Endometrial microvascular endothelial cells (primary cell): ENCODE results near the gene MRPS2. TPM values are rescaled to one million over a fixed set of nuclear protein-coding genes. Genes with fewer than 3 reads are reported as not detected.

Experiments used
- in situ Hi-C: cut with HindIII; loops from 2 replicates; pipeline ENCODE4 v1.10.0; 2017; ENCODE audit warnings: low sequenced_read_pairs, low pct_unique_long_range_greater_than_20kb; ENCODE audit errors: inconsistent ontology term
- total RNA-seq: library from RNA; depleted of rRNA; stranded (reverse); fragments of >200 nt; gene quantifications from one replicate; pipeline ENCODE4 v1.2.3, GENCODE V29; 2015; ENCODE audit errors: inconsistent ontology term

The MRPS2 gene
- total RNA-seq, 1 donor from 2014 or later = 55.9 TPM

DNA sequence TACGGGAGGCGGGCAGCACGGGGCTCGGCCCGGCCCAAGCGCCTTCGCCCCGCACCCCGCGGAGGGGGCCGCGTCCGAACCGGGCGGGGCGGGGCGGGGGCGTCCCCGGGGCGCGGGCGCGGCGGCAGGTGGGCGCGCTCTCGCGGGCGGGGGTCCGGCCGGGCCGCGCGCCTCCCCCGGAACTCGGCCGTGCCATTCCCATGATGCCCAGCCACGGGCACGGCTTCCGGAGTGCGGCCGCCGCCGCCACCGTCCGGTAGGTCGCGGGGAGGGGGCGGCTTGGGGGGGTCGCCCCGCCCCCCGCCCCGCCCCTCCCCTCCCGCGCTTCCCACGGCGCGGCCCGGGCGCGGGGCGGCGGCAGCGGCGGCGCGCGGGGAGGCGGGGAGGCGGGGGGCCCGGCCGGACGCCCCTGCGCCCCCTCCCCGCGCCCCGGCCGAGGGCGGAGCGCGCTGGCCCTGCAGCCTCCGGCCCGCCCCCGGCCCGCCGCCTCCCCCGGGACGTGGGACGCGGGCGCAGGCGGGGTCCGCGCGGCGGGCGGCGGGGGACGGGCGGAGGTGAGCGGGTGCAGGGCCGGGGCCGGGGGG lies 20.9 kb upstream of the MRPS2 start, which contains the start of gene PPP1R26:
TSS of gene PPP1R26 (plus strand) at position 314 of the 584 bp plus-strand sequence. CDS start 4,729 bp downstream, outside the sequence.
- in situ Hi-C loops = no loop called here

GRCh38 chr9:135480071-135480939 lies 20.2 kb upstream of the MRPS2 start:
- in situ Hi-C loops = no loop called here

- in situ Hi-C loops = no loop called here
Observed at GRCh38 chr9:135480940-135481310, 19.6 kb upstream of the MRPS2 start.

- in situ Hi-C loops = no loop called here
Observed at GRCh38 chr9:135482015-135482754, 18.3 kb upstream of the MRPS2 start.

DNA sequence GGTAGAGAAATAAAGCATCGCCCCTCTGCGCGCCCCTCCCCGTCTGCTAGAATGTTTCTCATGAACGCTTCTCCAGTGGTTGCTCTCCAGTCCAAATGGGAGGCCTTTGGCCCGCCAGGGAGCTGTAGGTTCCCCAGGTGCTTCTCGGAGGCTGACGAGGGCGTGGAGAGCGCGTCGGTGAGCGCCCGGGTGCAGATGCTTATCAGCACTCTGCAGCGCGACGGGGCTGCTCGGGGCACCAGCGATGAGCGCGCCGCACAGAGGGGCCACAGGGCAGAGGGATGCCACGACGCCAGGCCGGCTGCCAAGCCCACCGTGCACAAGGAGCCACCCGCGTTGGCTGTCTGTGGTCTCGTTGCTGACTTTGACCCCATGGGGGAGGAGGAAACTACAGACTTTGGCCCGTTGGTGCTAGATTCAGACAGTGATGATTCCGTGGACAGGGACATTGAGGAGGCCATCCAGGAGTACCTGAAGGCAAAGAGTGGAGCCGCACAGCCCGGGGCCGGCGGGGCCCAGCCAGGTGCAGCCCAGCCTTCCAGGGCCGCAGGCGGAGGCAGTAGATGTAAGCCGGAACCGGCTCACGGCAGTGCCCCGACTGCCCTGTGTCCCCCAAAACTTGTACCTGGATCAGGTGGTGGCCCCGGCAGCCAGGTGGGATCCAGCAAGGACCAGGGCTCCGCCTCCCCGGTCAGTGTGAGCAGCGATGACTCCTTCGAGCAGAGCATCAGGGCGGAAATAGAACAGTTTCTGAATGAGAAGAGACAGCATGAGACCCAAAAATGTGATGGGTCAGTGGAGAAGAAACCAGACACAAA lies 15.8 kb upstream of the MRPS2 start:
- in situ Hi-C loops = no loop called here

- in situ Hi-C loops = no loop called here
Observed at GRCh38 chr9:135485385-135485784, 15.1 kb upstream of the MRPS2 start.

DNA sequence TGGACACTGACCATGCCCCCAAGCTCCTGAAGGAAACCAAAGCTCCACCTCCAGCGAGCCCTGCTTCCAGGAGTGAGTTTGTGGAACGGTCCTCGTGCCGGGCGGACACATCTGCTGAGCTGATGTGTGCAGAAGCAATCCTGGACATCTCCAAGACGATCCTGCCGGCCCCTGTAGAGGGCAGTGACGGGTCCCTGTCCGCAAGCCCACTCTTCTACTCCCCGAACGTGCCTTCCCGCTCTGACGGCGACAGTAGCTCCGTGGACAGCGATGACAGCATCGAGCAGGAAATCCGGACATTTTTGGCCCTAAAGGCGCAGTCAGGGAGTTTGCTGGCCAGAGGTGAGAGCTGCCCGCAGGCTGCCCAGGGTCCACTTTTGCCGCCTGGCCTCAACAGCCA lies 14.7 kb upstream of the MRPS2 start:
- in situ Hi-C loops = no loop called here

DNA sequence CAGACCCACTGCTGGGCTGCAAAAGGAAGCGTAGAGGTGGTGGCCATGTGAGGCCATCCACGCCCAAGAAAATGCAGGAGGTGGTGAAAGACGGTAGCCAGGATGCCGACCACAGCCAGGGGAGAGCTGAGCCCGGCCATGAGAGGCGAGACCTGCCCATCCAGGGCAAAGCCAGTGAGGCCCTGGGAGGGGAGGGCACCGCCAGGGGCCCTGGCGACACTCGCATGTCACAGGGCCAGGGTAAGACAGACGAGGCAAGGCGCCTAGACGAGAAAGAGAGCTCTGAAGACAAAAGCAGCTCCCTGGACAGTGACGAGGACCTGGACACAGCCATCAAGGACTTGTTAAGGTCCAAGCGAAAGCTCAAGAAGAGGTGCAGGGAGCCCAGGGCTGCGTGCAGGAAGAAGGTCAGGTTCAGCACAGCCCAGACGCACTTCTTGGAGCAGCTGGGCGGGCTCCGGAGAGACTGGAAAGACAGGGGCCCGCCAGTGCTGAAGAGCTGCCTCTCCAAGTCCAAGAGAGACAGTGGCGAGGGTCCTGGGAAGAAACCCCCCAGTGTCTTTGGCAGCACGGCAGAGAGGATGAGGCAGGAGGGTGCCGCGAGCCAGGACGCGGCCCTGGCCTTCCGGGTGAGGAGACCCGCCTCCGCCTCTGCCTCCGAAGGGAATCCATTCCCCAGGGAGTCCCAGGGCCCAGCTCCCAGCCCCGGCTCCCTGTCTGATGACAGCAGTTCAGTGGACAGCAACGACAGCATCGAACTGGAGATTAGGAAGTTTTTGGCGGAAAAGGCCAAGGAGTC lies 14.0 kb upstream of the MRPS2 start:
- in situ Hi-C loops = no loop called here

GRCh38 chr9:135487281-135488012 lies 13.0 kb upstream of the MRPS2 start:
- in situ Hi-C loops = no loop called here

DNA sequence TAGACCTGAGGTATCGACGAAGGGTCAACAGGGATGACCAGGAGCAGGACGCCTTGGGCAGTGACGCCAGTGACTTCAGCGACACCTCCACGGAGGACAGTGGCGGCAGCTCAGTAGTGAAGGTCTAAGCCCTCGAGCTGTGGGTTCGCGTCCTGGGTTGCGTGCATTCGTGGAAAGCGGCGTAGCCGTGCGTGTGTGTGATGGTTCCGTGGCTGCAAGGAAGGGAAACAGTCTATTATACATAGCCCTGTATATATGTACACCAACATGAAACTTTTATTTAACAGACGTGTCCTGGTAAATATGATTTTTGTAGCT lies 12.5 kb upstream of the MRPS2 start:
- in situ Hi-C loops = no loop called here

GRCh38 chr9:135488527-135488926 lies 12.0 kb upstream of the MRPS2 start:
- in situ Hi-C loops = no loop called here

- in situ Hi-C loops = no loop called here
Observed at GRCh38 chr9:135489188-135489906, 11.1 kb upstream of the MRPS2 start.

GRCh38 chr9:135490166-135490870 lies 10.2 kb upstream of the MRPS2 start:
- in situ Hi-C loops = no loop called here

- in situ Hi-C loops = no loop called here
Observed at GRCh38 chr9:135490980-135491464, 9.5 kb upstream of the MRPS2 start.

- in situ Hi-C loops = no loop called here
Observed at GRCh38 chr9:135491764-135492163, 8.7 kb upstream of the MRPS2 start.

DNA sequence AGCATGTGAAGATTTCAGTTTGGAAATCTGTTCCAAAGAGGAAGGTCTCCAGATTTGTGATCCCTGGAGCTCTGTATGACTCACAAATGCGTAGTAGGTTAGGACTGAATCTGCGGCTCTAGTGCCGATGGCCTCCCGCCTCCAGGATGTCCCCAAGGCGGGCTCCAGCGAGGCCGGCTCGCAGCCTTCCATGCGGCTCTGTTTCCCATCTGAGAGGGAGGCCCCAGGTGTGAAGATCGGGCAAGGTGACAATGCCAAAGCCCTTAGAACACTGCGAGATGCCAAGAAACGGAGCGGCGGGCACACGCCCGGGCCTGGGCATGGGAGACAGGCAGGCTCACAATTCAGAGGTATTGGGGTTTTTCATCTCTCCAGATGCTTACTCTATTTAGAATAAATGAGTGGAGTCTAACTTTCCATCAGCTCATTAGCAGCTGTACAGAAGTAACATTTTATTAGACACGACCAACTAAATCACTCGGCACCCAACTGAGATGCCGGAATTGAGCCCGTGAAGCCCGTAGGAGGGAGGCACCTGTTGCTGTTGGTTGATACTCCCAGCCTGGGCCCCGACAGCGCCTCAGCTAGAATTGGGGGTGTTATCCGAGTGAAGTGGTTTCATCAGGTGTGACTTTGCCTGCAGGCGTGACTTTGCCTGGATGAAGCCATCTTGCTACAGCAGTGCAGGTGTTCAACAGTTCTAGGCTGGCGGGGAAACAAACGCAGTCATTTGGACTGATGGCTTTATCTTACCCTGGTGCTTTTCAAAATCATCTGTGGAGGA lies 7.4 kb upstream of the MRPS2 start:
- in situ Hi-C loops = no loop called here
